HK-2 (cell line): ENCODE measurements around the gene MTRF1.
"Not testable (repeated sequence)": the region's sequence is repeated elsewhere in the genome, so short reads cannot be mapped to it uniquely, and the experiment has no call there.

Source experiments
- DNase-seq: peaks from one replicate; pipeline ENCODE4 v3.0.0-alpha.2; 2018; ENCODE audit not compliant: unreplicated experiment

Gene MTRF1

GRCh38 chr13:41279156-41279555 is 15.8 kb upstream of the MTRF1 start:
- DNase-seq = not testable (repeated sequence)

GRCh38 chr13:41276824-41277223 is 13.4 kb upstream of the MTRF1 start:
- no peak for DNase-seq

GRCh38 chr13:41274881-41275280 is 11.5 kb upstream of the MTRF1 start:
- DNase-seq = no peak

- DNase-seq = no peak
Observed at GRCh38 chr13:41273831-41274441, 10.6 kb upstream of the MTRF1 start.

GRCh38 chr13:41271456-41272285 is 8.3 kb upstream of the MTRF1 start:
- DNase-seq = no peak

- no peak for DNase-seq
Observed at GRCh38 chr13:41268764-41269163, 5.4 kb upstream of the MTRF1 start.

GRCh38 chr13:41267106-41267505 is 3.7 kb upstream of the MTRF1 start:
- DNase-seq = no peak

- no peak for DNase-seq
Observed at GRCh38 chr13:41259875-41260501, 3.4 kb downstream of the MTRF1 start.

- no peak for DNase-seq
Observed at GRCh38 chr13:41257535-41257934, 5.8 kb downstream of the MTRF1 start.

- DNase-seq = no peak
Observed at GRCh38 chr13:41254902-41255301, 8.5 kb downstream of the MTRF1 start.

- DNase-seq = no peak
Observed at GRCh38 chr13:41250993-41251392, 12.4 kb downstream of the MTRF1 start.

GRCh38 chr13:41246969-41247680 is 16.3 kb downstream of the MTRF1 start:
- no peak for DNase-seq

GRCh38 chr13:41244556-41244955 is 18.8 kb downstream of the MTRF1 start:
- DNase-seq = no peak

- DNase-seq = no peak
Observed at GRCh38 chr13:41241626-41242025, 21.8 kb downstream of the MTRF1 start.

GRCh38 chr13:41236369-41236768 is 27.0 kb downstream of the MTRF1 start:
- DNase-seq = no peak

- DNase-seq = no peak
Observed at GRCh38 chr13:41232578-41233480, 30.5 kb downstream of the MTRF1 start.

GRCh38 chr13:41231786-41232185 is 31.6 kb downstream of the MTRF1 start:
- no peak for DNase-seq

GRCh38 chr13:41231025-41231677 is 32.2 kb downstream of the MTRF1 start:
- DNase-seq = no peak

GRCh38 chr13:41229356-41229755 is 34.0 kb downstream of the MTRF1 start:
- DNase-seq = no peak
